WTC11 (cell line): ENCODE data around the gene LRRN4.

Source experiments
- ATF1 ChIP-seq: sonication (generic); formaldehyde crosslinking; IDR thresholded peaks from 2 replicates; pipeline ENCODE4 v1.8.1; 2023; ENCODE audit warnings: mild to moderate bottlenecking, moderate library complexity, missing genetic modification reagents
- ATF3 ChIP-seq: sonication (generic); formaldehyde crosslinking; conservative IDR thresholded peaks from 2 replicates; pipeline ENCODE4 v1.8.1; 2022; ENCODE audit warnings: mild to moderate bottlenecking, missing genetic modification reagents
- CTCF ChIP-seq: fragments of 200-600 bp; IDR thresholded peaks from 2 replicates; pipeline ENCODE4 v1.8.0; 2022; ENCODE audit warnings: antibody characterized with exemption
- MAX ChIP-seq: sonication (generic); formaldehyde crosslinking; IDR thresholded peaks from 2 replicates; pipeline ENCODE4 v1.8.0; 2022; ENCODE audit warnings: mild to moderate bottlenecking, missing genetic modification reagents
- MYBL2 ChIP-seq: sonication (generic); formaldehyde crosslinking; IDR thresholded peaks from 2 replicates; pipeline ENCODE4 v1.8.1; 2023; ENCODE audit warnings: mild to moderate bottlenecking, moderate library complexity, missing genetic modification reagents
- NFYB ChIP-seq: sonication (generic); formaldehyde crosslinking; conservative IDR thresholded peaks from 2 replicates; pipeline ENCODE4 v1.8.0; 2022; ENCODE audit warnings: low read depth, missing genetic modification reagents
- NR1H2 ChIP-seq: sonication (generic); formaldehyde crosslinking; IDR thresholded peaks from 2 replicates; pipeline ENCODE4 v1.9.0; 2021; ENCODE audit warnings: mild to moderate bottlenecking, moderate library complexity, missing genetic modification reagents
- ZNF232 ChIP-seq: sonication (generic); formaldehyde crosslinking; IDR thresholded peaks from 2 replicates; pipeline ENCODE4 v1.8.0; 2022; ENCODE audit warnings: mild to moderate bottlenecking, missing genetic modification reagents

- no peak for TF ChIP-seq MYBL2
- no peak for TF ChIP-seq ATF1 (CRISPR knock-in tag)
- TF ChIP-seq CTCF = no peak
- no peak for TF ChIP-seq ZNF232
- no peak for TF ChIP-seq ATF3 (CRISPR knock-in tag)
- no peak for TF ChIP-seq MAX
- no peak for TF ChIP-seq NFYB (CRISPR knock-in tag)
- TF ChIP-seq NR1H2 (CRISPR knock-in tag) = no peak
Observed at GRCh38 chr20:6006603-6006949, 47.3 kb downstream of the LRRN4 start.
